PC-9 (cell line): ENCODE data around the gene APH1A.

Source experiments
- EZH2 ChIP-seq: fragments of 200-600 bp; sonication (generic); IDR thresholded peaks from 2 replicates; pipeline ENCODE4 v1.8.0; 2017; ENCODE audit warnings: antibody characterized with exemption, low read depth
- TF ChIP-seq, protein P1 (sequence below): fragments of 200-600 bp; sonication (generic); conservative IDR thresholded peaks from 2 replicates; pipeline ENCODE4 v1.6.1; 2017; ENCODE audit warnings: mixed run types, antibody characterized with exemption, mild to moderate bottlenecking, moderate library complexity

- TF ChIP-seq EZH2: no peak
- TF ChIP-seq, protein P1, sequence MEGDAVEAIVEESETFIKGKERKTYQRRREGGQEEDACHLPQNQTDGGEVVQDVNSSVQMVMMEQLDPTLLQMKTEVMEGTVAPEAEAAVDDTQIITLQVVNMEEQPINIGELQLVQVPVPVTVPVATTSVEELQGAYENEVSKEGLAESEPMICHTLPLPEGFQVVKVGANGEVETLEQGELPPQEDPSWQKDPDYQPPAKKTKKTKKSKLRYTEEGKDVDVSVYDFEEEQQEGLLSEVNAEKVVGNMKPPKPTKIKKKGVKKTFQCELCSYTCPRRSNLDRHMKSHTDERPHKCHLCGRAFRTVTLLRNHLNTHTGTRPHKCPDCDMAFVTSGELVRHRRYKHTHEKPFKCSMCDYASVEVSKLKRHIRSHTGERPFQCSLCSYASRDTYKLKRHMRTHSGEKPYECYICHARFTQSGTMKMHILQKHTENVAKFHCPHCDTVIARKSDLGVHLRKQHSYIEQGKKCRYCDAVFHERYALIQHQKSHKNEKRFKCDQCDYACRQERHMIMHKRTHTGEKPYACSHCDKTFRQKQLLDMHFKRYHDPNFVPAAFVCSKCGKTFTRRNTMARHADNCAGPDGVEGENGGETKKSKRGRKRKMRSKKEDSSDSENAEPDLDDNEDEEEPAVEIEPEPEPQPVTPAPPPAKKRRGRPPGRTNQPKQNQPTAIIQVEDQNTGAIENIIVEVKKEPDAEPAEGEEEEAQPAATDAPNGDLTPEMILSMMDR: no peak
Measured at GRCh38 chr1:150263549-150263948, 5.3 kb downstream of the APH1A start.
